GM19099 (cell line): ENCODE measurements around the gene FAM83C.

Source experiments
- POLR2A ChIP-seq: IDR thresholded peaks from 3 replicates; pipeline ENCODE4 v1.6.1; 2011; ENCODE audit warnings: low read depth; ENCODE audit not compliant: insufficient read length; ENCODE audit errors: extremely low read depth

The FAM83C gene

DNA sequence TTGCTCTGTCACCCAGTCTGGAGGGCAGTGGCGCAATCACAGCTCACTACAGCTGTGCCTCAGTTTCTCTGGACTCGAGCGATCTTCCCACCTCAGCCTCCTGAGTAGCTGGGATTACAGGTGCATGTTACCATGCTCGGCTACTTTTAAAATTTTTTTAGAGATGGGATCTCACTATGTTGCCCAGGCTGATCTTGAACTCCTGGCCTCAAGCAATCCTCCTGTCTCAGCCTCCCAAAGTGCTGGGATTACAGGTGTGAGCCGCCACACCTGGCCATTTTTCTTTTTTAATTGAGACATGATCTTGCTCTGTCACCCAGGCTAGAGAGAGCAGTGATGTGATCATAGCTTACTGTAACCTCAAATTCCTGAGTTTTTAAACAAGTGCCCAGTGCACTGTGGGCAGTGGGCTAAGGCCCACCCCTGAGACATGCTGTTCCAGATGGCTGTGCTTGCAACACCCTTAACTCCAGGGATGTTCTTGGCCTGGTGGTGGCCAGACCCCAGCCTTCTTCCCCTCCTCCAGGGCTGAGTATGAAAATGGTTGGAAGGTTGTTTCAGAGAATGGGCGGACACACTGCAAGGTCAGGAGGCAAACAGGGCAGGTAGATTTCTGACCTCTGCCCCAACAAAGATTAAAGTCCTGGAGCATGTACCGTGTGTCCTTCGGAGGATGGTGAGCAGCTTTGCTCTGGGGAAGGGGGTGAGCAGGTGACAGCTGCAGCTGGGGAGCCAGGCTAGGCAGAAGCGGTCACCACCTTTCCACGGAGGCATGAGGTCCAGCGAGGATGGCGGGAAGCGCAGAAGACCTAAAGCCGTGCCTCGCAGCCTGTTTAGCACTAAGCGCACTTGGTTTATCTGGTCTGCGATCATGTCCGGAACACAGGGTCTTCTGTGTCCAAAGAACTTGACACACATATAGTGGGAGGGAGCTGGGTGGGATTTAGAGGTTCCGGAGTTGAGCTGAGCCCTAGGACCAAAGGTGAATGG, 1.4 kb upstream of the FAM83C start:
- no peak for TF ChIP-seq POLR2A

DNA sequence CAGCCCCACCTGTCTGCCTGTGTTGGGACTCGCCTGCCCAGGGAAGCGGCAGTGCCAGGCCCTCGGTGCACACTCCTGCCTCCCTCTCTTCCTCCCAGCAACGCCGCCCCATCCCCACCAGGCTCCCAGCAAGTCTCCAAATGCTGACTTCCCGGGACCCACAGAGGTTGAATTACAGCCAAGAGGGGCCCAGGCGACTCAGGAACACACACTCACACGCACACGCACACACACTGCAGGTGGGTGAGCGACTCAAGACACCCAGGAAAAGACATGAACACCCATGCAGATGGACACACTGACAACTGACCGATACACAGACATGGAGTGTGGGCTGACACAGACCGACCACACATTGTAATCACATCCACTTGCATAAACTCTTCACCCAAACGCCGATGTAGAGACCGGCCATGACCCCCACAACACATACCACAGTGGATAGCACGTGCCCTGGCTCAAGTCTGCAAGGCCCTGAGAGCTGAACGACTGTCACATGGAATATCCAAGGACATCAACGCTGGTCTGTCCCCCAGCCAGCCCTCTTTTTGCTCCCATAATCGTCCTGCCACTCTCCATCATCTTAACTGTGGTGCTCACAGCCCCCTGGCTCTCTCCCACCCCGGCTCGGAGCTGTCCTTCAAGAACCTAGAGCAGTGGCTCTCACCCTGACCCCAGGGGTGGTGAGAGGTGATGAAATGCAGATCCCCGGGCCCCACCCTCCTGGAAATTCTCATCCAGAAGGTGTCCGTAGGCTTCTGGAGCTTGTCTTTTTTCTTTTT, 470 bp upstream of the FAM83C start:
- no peak for TF ChIP-seq POLR2A

DNA sequence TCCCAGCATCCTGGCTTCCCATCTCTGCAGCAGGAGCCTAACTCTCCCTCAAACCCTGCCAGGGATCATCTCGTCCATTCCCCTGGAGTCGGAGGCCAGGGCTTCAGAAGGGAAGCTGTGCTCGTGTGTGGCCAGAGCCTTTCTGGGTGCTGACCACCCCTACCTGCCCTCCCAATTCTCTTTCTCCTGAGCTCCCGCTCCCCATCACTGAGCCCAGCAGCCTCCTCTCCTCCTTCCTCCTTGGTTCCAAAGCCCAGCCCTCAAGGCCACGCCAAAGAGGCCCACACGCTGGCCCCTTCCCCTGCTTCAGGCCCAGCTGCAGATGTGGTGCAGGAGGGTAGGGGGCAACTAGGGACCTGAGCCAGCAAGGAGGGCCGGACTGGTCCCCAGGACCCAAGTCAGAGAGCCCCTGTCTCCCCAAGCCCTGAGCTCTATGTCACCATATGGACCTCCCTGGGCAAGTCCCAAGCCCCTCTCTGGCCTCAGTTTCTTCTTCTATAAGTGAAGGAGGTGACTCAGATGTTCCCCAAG, 1.3 kb downstream of the FAM83C start:
- no peak for TF ChIP-seq POLR2A

DNA sequence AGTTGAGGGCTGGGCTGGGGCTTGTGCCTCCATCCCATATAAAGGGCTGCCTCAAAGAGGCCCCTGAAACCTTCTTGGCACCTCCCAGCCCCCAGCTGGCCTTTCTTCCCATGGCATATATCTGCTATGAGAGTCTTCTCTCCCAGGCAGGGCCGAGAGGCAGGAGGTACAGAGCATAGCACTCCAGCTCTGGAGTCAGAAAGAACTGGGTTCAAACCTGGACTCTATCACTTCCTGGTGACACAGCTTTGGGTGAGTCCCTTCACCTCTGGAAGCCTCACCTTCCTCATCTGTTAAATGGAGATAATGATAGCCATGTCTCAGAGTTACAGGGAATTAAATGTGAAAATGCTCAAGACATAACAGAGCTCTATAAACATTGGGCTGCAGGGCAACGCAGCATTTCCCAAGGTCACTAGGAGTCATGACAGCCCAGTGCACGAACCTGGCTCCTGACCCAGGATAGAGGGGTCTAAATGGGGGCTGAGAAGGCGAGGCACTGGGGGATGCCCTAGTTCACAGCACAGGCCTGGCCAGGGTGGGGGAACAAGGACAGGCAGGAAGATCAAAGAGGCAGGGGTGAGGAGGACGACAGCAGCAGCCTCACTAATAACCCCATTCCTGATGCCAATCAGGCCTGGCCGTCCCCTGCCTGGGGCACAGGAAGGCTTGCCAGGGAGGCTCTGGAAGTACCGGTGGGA, 1.9 kb downstream of the FAM83C start:
- TF ChIP-seq POLR2A = no peak

DNA sequence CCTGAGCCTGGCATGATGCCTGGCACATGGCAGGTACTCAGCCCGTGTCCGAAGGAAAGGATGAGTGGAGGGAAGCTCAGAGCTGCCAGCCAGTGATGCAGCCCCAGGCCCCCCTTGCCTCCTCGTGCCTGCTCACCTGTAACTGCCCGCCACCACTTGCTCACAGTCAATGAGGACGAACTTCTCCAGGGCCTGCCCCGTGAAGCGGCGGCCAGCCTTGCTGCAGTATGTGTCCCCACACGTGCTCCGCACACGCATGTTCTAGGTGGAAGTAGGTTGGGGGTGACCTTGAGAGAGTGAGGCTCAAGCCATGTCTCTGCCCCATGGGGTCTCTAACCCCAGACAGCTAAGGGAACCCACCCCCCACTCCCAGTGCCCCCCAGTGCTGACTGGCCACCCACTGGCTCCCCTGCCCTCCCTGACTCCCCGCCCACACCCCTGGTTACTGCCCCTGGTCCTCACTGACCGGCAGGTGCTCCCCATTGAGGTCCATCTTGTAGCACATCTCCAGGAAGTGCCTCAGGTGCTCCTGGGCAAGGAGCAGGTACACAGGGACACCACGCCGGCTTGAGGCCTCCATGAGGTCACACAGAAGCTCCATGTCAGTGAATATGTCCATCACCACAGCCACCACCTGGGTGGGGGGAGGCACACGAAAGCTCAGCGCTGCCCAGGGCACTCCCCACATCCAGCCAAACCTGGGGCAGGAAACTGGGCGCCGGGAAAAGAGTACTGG, 3.7 kb downstream of the FAM83C start:
- TF ChIP-seq POLR2A = no peak

DNA sequence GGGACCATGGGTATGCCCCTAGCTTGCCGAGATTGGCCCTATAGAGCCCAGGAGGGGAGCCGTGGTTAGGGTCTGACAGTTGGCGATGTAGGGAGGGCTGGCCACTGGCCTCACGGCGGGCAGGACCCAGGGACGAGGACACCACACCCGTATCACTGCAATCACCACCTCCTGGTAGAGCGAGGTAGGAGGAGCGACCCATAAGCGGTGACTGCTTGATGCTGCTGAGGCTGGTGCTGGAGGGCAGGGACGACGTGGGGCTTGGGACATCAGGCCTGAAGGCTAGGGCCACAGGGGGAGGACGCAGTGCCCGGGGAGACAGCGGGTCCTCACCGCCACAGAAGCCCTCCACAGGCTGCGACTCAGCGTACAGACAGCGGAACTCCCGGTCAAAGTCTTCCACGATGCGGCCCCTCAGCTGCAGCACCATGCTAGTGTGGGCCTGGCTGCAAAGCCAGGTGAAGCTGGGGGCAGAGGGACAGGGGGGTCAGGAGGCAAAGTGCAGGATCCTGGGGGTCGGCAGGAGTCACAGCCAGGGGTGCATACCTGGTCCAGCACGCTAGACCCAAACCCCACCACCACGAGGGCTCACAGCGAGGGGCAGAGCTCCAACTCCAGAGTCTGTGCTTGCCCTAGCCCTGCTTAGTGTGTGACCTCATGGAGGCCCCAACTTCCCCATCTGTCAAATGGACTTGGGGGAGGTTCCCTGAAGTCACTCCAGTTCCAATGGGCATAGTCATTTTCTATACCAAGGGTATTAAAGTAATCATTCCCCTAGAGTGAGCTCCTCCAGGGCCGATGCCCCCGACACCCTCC, 4.5 kb downstream of the FAM83C start:
- TF ChIP-seq POLR2A = no peak

DNA sequence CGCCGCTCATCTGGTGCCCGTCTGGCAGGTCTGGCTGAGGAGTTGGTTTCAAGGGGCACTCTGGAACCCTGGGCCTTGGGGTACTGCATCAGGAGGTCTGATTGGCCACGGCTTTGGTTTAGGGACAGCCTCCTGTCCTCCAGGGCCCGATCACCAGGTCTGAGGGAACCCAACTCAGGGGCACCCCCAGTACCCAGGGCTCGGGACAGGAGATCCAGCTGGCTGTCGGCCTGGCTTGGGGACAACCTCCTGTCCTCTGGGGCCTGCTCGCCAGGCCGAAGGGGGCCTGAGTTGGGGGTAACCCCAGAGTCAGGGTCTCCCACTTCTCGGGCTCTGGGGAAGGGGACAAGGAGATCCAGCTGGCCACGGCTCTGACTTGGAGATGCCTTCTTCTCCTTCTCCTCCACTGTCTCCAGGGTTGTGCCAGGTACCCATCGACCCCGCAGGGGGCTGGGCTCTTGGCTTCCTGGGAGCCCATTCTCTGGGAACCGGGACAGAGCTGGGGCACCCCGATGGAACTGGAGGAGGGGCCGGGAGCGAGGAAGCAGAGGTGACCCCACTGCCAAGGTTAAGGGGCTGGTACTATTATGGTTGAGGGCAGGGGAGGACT, 5.2 kb downstream of the FAM83C start:
- no peak for TF ChIP-seq POLR2A

DNA sequence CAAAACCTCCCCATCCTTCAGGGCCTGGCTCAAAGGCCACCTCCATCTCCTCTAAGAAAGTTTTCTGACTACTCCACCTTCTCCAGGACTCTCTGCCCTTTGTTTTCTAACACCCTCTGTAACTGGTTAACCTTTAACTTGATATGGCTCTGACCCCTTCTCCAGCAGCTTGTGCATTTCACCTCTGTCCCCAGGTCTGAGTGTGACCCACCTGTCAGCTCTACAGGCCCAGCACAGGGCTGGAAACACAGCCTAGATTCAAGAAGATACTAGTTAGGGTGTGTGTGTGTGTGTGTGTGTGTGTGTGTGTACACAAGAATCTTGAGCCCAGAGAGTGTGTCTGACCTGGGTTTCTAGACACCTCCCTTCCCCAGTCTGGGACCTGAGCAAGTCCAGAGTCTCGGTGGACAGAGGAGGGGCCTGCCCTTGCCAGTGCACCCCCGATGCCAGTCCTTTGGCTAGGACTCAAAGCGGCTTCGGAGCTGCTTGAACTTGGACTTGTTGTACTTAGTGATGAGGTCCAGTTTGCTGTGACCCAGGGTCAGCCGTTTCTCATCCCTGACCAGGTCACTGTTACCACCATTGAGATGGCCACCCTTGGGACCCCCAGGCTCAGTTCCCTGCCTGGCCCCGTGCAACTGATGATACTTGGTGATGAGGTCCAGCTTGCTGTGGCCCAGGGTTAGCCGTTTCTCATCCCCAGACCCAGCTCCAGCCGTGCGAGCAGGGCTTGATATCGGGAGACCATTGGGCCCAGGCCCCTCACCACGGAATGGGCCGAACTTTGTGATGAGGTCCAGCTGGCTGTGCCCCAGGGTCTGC, 5.9 kb downstream of the FAM83C start:
- no peak for TF ChIP-seq POLR2A

DNA sequence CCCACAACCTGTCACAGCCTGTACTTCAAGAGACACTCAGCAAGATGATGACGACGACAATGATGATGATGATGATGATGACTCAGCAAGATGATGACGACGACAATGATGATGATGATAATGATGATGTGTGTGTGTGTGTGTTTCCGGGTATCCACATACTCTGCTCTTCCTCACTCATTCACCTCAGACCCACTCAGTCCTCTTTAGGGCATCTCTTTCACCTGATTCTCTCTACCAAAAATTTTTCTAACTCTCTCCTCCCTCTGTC, 6.5 kb downstream of the FAM83C start:
- no peak for TF ChIP-seq POLR2A

DNA sequence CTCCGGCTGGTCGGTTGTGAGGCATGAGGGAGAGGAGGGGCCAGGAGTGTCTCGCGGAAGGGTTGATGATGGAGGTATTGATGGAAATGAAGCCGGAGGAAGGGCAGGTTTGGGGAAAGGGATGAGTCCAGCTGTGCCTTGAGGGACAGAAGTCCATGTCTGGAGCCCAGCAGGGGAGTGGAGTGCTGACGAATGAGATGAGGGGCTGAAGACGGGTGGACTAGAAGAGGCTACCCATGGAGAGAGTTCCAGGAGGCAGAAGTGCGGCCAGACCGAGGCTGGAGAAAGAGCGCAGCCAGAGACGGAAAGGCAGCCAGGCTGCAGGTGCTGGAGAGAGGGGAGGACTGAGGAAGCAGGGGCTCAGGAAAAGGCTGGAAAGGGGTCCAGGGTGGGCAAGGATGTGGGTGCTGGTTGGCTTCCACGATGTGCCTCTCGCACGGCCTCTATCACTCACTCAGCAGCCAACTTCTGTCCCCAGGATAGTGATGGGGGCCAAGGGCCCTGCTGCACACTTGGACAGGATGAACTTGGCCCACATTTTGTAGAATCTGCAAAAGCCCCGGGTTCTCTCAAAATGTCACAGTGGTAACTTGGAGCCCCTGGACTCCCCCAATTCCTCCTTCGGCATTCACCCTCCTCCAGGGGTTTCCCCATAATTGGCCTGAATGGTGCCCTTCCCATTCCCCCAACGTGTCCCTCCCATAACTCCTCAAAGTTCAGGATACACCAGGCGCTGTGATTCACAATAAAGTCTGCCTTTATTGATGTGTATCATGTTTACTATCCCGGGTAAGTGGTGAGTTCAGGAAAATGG, 7.0 kb downstream of the FAM83C start:
- no peak for TF ChIP-seq POLR2A

DNA sequence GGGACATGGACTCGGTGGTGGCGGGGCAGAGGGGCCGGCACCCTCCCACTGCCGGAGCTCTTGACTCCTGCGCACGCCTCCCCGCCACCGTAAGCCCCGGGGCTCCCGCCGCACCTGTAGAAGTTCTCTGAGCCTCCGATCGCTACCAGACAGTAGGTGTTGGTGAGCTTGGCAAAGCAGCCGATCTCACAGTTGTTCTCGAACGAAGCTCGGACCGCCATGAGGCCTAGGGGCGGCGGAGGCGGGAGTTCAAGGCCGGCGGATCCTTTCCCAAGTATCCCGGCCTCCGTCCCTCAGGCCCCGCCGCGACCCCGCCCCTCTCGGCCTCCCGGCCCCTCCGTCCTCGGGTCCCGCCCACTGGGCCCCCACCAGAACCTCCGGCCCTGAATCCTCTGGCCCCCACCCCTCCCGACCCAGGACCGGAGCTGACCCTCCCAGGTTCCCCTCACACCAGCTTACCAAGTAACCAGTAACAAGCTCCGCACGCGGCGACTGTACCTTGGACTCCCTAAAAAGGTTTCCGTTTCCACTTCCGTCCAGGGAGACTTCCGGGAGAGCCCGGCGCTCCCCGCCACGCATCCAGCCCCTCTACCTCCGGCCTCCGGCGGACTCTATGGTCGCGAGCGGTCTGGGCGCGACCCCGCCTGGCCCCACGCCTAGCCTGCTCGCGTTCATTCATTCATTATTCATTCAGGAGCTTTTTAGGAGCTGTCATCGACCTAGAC, 7.8 kb downstream of the FAM83C start, which contains the start of gene EIF6:
EIF6 (minus strand) TSS at position 506 of the 725 bp plus-strand sequence; CDS start at position 221, 285 bp downstream.
- peak; percentile 83 for TF ChIP-seq POLR2A
